Mesenchymal stem cell (in vitro differentiated cells and primary cell): ENCODE results near the gene CHDH.

Experiments used
- DNase-seq: peaks from one replicate; pipeline ENCODE4 v3.0.0-alpha.2; 2013
- H2AFZ ChIP-seq: one replicate; pipeline ENCODE4 v1.6.1; 2013; ENCODE audit warnings: low read depth, mild to moderate bottlenecking, control low read depth, inconsistent platforms, low read length, moderate library complexity
- H2AK5ac ChIP-seq: 2 replicates; pipeline ENCODE4 v1.6.1; 2013; ENCODE audit warnings: low read length, moderate library complexity, mild to moderate bottlenecking, inconsistent platforms; ENCODE audit not compliant: severe bottlenecking
- H2BK120ac ChIP-seq: one replicate; pipeline ENCODE4 v1.6.1; 2013; ENCODE audit warnings: low read depth, mild to moderate bottlenecking, inconsistent platforms, low read length, moderate library complexity
- H2BK12ac ChIP-seq, 2 experiments: one replicate each; pipeline ENCODE4 v1.6.1; 2013; ENCODE audit warnings: inconsistent platforms in 2 of 2, low read length in 2 of 2, mild to moderate bottlenecking in 2 of 2, moderate library complexity in 2 of 2, control low read depth in 1 of 2
- H2BK15ac ChIP-seq: one replicate; pipeline ENCODE4 v1.6.1; 2013; ENCODE audit warnings: mild to moderate bottlenecking, low read depth, inconsistent platforms; ENCODE audit not compliant: poor library complexity, severe bottlenecking
- H2BK5ac ChIP-seq: 2 replicates; pipeline ENCODE4 v1.6.1; 2013; ENCODE audit warnings: low read depth, mild to moderate bottlenecking, low read length, control low read depth, inconsistent platforms; ENCODE audit not compliant: poor library complexity, severe bottlenecking
- H3K14ac ChIP-seq, 2 experiments: one replicate each; pipeline ENCODE4 v1.6.1; 2013; ENCODE audit warnings: inconsistent platforms in 2 of 2, low read length in 2 of 2, control low read depth in 1 of 2, mild to moderate bottlenecking in 1 of 2, moderate library complexity in 1 of 2
- H3K18ac ChIP-seq, 2 experiments: one replicate each; pipeline ENCODE4 v1.6.1; 2013; ENCODE audit warnings: inconsistent platforms in 2 of 2, low read length in 2 of 2, control low read depth in 1 of 2, low read depth in 1 of 2, mild to moderate bottlenecking in 1 of 2
- H3K23ac ChIP-seq, 2 experiments: one replicate each; pipeline ENCODE4 v1.6.1; 2013; ENCODE audit warnings: inconsistent platforms in 2 of 2, low read length in 2 of 2, mild to moderate bottlenecking in 2 of 2, moderate library complexity in 2 of 2, control low read depth in 1 of 2
- H3K27ac ChIP-seq: 2 replicates; pipeline ENCODE4 v1.5.1; 2013; ENCODE audit warnings: mild to moderate bottlenecking, moderate library complexity, low read length, control low read depth, inconsistent platforms; ENCODE audit not compliant: poor library complexity, severe bottlenecking
- H3K27me3 ChIP-seq, 2 experiments: 2 replicates each; pipeline versions ENCODE4 v1.6.1 to v1.7.0; 2013; ENCODE audit warnings: low read length in 2 of 2, mild to moderate bottlenecking in 2 of 2, moderate library complexity in 2 of 2, control low read depth in 1 of 2, inconsistent platforms in 1 of 2; ENCODE audit not compliant: control insufficient read depth in 1 of 2, insufficient read depth in 1 of 2
- H3K36me3 ChIP-seq, 2 experiments: 2 replicates each; pipeline versions ENCODE4 v1.6.1 to v1.7.0; 2013; ENCODE audit warnings: low read length in 2 of 2, control low read depth in 1 of 2, inconsistent platforms in 1 of 2, low read depth in 1 of 2, mild to moderate bottlenecking in 1 of 2; ENCODE audit not compliant: insufficient read depth in 2 of 2, control insufficient read depth in 1 of 2
- H3K4ac ChIP-seq, 2 experiments: one replicate each; pipeline ENCODE4 v1.6.1; 2013; ENCODE audit warnings: inconsistent platforms in 2 of 2, low read length in 2 of 2, mild to moderate bottlenecking in 2 of 2, moderate library complexity in 2 of 2, control low read depth in 1 of 2, low read depth in 1 of 2
- H3K4me1 ChIP-seq: 2 replicates; pipeline ENCODE4 v1.6.1; 2013; ENCODE audit warnings: low read depth, low read length, control low read depth; ENCODE audit not compliant: control insufficient read depth, insufficient read depth
- H3K4me2 ChIP-seq: 2 replicates; pipeline ENCODE4 v1.6.1; 2013; ENCODE audit warnings: low read length, mild to moderate bottlenecking, inconsistent platforms; ENCODE audit not compliant: poor library complexity, severe bottlenecking
- H3K4me3 ChIP-seq, 2 experiments: 2 replicates each; pipeline versions ENCODE4 v1.5.1 to v1.7.0; 2013; ENCODE audit warnings: low read length in 2 of 2, mild to moderate bottlenecking in 2 of 2, control low read depth in 1 of 2, low read depth in 1 of 2; ENCODE audit not compliant: insufficient read depth in 1 of 2
- H3K79me1 ChIP-seq: replicated peaks from 2 replicates; pipeline ENCODE4 v1.6.1; 2013; ENCODE audit warnings: mild to moderate bottlenecking, control low read depth, low read length, inconsistent platforms; ENCODE audit not compliant: poor library complexity, severe bottlenecking
- H3K9ac ChIP-seq: 2 replicates; pipeline ENCODE4 v1.7.0; 2013; ENCODE audit warnings: mild to moderate bottlenecking, low read length, moderate library complexity
- H3K9me3 ChIP-seq: 2 replicates; pipeline ENCODE4 v1.7.0; 2013; ENCODE audit warnings: mild to moderate bottlenecking, low read length; ENCODE audit not compliant: control insufficient read depth
- H4K8ac ChIP-seq: one replicate; pipeline ENCODE4 v1.6.1; 2013; ENCODE audit warnings: inconsistent platforms, mild to moderate bottlenecking, low read length, moderate library complexity
- H4K91ac ChIP-seq: one replicate; pipeline ENCODE4 v1.6.1; 2013; ENCODE audit warnings: mild to moderate bottlenecking, low read length, inconsistent platforms
- WGBS: methylation state at CpG from one replicate; pipeline ENCODE4 v1.1.7; 2013; ENCODE audit warnings: mixed read lengths; 5-methylcytosine and 5-hydroxymethylcytosine counted together

The CHDH gene

DNA sequence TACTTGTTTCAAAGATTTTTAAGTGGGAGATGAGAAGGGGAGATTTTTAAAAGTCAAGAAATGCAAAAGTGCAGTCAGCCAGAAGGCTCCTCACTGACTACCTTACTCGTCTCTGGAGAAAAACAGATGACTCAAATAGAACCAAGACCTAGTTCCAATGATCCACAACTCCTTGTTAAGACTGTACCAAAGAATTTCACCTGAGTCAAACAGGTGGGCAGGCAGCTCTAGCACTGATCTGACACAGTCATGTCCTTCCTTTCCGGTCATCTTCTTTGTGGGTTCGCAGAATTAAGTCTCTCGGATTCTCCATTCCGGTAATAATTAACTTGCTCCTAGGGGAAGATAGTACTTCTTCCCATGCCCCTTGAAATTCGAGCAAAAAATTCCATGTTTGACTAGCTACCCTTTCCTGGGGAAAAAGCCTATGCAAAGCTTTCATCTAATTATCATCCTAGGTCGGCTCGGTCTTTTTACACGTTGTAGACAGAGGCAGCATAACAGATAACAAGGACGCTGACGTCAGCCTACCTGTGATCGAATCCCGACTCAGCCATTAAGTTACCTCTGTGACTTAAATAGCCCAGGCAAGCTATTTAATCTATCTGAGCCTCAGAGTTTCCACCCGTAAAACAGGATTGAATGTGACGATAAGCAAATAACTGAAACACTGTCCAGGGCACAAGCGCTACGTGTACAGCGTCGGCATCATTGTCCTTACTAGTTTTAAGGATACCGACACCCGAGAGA is 44.7 kb upstream of the CHDH start:
- Histone ChIP-seq H2BK15ac (no peak overlapping the region), H3K36me3 (peaks cover 0 to 12% of the 10 kb centered on the region in 2 experiments), H3K4ac (peak overlapping the region; percentile 46 to 89), H3K79me1 (peaks cover 10% of the 10 kb centered on the region), H2AFZ (peak overlapping the region; percentile 73), H2BK12ac (no peak overlapping the region), H2BK120ac (no peak overlapping the region), H2AK5ac (no peak overlapping the region), H3K27ac (peak overlapping the region; percentile 3), H4K8ac (no peak overlapping the region), H3K9me3 (no peaks in the 10 kb centered on the region), H3K4me2 (peak overlapping the region; percentile 82), H3K4me1 (no peaks in the 10 kb centered on the region), H3K14ac (peak overlapping the region in 1 of 2 experiments; percentile 56), H3K27me3 (peaks cover 2 to 4% of the 10 kb centered on the region in 2 experiments), H2BK5ac (no peak overlapping the region), H3K9ac (peak overlapping the region; percentile 99), H3K18ac (peak overlapping the region; percentile 6 to 73), H3K23ac (peak overlapping the region in 1 of 2 experiments; percentile 93), H3K4me3 (peak overlapping the region; percentile 96 to 99), H4K91ac (no peak overlapping the region)
- peak; percentile 65 for DNase-seq
- 5% methylated on average over 21 of the region's 21 CpGs for WGBS

GRCh38 chr3:53888232-53888631 is 42.0 kb upstream of the CHDH start:
- Histone ChIP-seq H3K27ac (no peak overlapping the region), H2BK5ac (no peak overlapping the region), H3K4me2 (no peak overlapping the region), H3K4me3 (no peak overlapping the region), H3K27me3 (no peaks in the 10 kb centered on the region), H4K8ac (no peak overlapping the region), H3K4me1 (no peaks in the 10 kb centered on the region), H2AFZ (no peak overlapping the region), H3K4ac (no peak overlapping the region), H2AK5ac (no peak overlapping the region), H3K23ac (no peak overlapping the region), H4K91ac (no peak overlapping the region), H3K9ac (no peak overlapping the region), H3K79me1 (peaks cover 11% of the 10 kb centered on the region), H3K18ac (no peak overlapping the region), H3K9me3 (no peaks in the 10 kb centered on the region), H2BK120ac (no peak overlapping the region), H3K36me3 (peaks cover 8 to 38% of the 10 kb centered on the region in 2 experiments), H2BK15ac (no peak overlapping the region), H3K14ac (no peak overlapping the region), H2BK12ac (no peak overlapping the region)
- DNase-seq: no peak
- 100% methylated on average over 1 of the region's 1 CpG for WGBS

GRCh38 chr3:53887446-53887845 is 41.2 kb upstream of the CHDH start:
- Histone ChIP-seq H3K18ac (no peak overlapping the region), H2BK15ac (no peak overlapping the region), H3K14ac (no peak overlapping the region), H3K9me3 (no peaks in the 10 kb centered on the region), H2BK12ac (no peak overlapping the region), H3K4me2 (no peak overlapping the region), H3K27ac (no peak overlapping the region), H2BK120ac (no peak overlapping the region), H2AFZ (no peak overlapping the region), H3K27me3 (no peaks in the 10 kb centered on the region), H3K4me3 (no peak overlapping the region), H3K4ac (no peak overlapping the region), H2AK5ac (no peak overlapping the region), H3K4me1 (no peaks in the 10 kb centered on the region), H3K9ac (no peak overlapping the region), H3K23ac (no peak overlapping the region), H4K91ac (no peak overlapping the region), H4K8ac (no peak overlapping the region), H3K79me1 (peaks cover 11% of the 10 kb centered on the region), H2BK5ac (no peak overlapping the region), H3K36me3 (peaks cover 8 to 41% of the 10 kb centered on the region in 2 experiments)
- no peak for DNase-seq

GRCh38 chr3:53885239-53885638 is 39.0 kb upstream of the CHDH start:
- Histone ChIP-seq H3K9me3 (no peaks in the 10 kb centered on the region), H3K18ac (no peak overlapping the region), H3K4me3 (no peak overlapping the region), H2BK120ac (no peak overlapping the region), H3K27me3 (no peaks in the 10 kb centered on the region), H3K4me2 (no peak overlapping the region), H4K91ac (no peak overlapping the region), H2AFZ (no peak overlapping the region), H3K14ac (no peak overlapping the region), H3K27ac (no peak overlapping the region), H2BK15ac (no peak overlapping the region), H2AK5ac (no peak overlapping the region), H3K23ac (no peak overlapping the region), H4K8ac (no peak overlapping the region), H2BK12ac (no peak overlapping the region), H3K4ac (no peak overlapping the region), H3K36me3 (peaks cover 8 to 41% of the 10 kb centered on the region in 2 experiments), H2BK5ac (no peak overlapping the region), H3K4me1 (peaks cover 6% of the 10 kb centered on the region), H3K9ac (no peak overlapping the region), H3K79me1 (peaks cover 10% of the 10 kb centered on the region)
- no CpG with 5 or more reads among the region's 3 CpGs for WGBS
- peak; percentile 65 for DNase-seq
